GM19035 (cell line): ENCODE data around the gene LRRC59.

Source experiments
- ATAC-seq: cut with Tn5 transposase; IDR thresholded peaks from one replicate; pipeline ENCODE4 v1.9.1; 2021; ENCODE audit not compliant: unreplicated experiment

The LRRC59 gene

DNA sequence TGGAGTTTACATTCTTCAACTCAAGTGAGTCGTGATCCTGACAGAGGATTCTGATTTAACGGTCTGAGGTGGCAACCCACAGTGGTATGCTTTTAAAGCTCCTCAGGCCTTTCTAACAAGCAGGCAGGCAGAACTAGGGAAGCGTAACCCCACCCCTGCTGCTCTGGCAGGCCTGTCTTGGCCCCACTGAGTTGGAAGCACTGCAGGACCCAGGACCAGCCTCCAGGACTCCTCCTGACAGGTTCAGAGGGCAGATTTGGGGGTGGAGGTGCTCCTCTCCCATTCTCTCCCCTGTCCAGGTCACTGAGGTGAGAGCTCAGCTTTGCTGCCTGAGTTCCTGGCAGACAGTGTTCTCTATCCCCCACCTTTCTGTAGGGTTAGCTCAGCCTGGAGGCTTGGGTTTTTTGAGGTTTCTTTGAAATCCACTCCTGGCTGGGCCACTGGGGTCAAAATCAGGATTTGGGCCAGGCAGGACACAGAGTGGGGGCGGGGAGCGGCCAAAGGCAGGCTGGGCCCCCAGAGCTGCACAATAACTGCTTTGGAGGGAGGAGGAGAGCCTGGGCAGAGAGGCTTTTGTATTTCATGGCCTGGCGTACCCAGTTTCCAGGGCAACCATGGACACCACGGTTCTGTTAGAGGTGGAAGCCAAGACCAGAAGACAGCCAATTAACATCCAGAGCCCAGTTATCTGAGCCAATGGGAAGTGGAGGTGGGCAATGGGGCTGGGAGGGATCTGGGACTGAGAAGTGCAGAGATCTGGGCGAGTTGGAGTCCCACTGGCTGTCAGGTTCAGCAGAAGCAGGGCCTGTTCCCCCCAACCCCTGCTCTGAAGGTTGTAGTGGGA, 33.9 kb downstream of the LRRC59 start:
- ATAC-seq: no peak

DNA sequence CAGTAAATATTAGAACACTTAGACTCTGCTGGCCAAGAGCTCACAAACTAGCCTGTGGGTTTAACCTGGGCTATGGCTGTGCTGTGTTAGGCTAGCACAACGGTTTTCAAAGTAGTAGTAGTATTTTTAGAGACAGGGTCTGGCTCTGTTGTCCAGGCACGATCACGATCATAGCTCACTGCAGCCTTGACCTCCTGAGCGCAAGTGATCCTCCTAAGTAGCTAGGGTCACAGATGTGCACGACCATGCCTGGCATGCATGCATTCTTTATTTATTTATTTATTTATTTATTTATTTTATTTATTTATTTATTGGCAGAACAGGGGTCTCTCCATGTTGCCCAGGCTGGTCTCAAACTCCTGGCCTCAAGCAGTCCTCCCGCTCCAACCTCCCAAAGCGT, 34.7 kb downstream of the LRRC59 start:
- ATAC-seq: no peak

DNA sequence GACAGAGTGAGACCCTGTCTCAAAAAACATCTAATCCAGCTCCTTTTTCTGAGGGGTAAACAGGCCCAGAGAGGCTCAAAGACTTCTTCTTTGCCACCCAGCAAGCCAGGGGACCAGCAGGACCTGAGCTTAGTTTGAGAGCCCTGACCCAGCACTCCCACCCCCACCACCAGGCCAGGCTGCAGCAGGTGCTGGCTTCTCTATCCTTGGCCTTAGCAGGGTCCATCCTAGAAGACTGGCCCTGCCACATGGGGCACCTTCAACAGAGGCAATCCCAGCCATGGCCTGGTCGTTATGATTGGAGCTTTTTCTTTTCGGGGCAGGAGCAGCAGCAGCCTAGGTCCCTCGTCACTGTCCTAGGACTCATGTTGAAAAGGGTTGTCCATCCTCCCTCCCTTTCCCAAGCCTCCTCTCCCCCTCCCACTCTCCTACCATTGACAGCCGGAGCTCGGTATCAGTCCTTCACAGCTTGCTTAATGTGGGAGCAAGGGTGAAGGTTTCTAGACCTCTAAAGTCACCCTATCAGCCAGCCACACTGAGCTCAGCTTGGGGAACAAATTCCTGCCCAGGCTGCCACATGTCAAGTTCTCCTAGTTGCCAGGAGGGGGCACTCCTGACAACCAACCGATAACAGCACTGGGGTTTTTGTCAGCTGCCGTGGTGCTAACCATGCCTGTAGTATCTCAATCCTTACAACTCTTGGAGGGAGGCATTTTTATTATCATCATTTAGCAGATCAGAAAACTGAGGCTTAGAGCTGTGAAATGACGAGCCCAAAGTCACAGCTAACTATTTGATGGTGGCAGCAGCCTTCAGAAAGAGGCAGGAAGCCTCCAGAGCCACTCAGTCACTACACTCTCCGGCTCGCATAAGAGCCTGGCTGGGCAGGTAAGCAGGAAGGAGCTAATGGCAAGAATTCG, 35.5 kb downstream of the LRRC59 start:
- ATAC-seq: no peak

DNA sequence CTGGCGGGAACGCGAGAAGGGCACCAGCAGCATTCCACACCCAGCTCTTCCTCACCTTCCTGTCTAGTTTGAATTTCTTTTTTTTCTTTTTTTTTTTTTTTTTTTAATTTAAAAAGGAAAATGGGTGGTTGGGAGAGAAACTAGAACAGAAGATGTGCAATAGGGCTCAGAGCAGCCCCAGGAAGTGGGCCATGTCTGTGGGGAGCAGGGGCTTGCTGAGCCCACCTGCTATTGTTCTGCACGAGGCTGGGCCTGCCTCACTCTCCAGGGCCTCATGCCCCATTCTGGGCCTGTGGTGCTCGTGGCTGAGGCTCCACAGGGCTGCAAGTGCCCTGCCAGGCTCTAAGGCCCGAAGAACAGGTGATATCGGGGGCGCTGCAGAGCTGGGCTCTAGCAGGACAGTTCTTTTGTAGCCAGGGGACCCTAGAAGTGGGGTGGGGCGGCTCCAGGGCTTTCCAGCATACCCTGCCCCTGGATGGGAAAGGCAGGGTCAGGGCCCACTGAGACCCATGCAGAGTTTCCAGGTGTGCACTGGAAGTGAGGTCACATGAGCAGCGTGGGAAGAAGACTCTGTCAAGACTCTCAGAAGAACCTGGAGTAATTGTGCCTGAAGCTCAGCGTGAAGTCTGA, 36.7 kb downstream of the LRRC59 start:
- no peak for ATAC-seq

DNA sequence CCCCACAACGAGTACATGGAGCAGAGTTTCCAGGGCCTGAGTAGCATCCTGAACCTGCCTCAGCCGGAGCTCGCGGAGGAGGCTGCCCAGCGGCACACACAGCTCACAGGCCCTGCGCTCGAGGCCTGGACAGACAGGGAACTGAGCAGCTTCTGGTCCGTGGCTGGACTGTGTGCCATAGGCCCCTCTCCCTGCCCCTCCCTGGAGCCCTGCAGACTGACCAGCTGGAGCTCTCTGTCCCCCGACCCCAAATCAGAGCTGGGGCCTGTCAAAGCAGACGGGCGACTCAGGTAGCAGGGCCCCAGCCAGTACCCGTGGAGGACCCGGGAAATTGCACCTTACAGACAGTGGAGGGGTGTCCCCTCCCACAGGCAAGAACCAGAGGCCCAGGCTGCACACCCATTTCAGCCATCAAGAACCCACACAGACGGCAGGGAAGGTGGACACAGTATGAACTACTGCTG, 37.3 kb downstream of the LRRC59 start:
- ATAC-seq: no peak

DNA sequence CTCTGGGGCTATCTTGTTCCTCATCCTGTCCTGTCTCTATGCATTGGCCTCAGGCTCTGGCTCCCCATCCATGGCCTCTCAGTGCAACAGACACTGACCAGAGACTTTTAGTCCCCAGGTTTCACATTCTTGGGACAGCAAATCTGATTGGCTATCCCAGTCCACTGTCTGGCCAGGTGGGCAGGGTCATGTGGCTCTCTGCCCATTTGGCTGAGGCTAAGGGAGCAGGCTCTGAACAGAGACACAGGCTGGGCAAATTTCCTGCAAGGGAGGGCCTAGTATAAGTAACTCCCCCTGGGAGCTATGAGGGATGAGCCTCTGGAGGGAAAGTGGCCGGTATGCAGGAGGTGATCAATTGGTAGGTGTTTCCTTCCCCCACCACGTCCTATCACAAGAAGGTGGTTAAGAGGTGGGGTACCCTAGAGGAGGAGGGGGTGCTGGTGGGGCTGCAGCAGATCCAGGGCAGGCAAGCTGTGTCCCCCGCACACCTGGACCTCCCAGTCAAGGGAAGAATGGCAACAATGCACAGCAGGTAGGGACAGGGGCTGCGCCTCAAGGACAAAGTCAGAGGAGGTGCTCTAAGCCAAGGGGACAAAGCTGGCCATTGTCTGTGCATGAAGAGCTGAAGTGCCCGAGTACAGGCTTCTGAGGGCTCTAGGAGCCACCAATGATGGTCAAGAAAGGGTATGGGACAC, 38.2 kb downstream of the LRRC59 start:
- ATAC-seq: no peak

DNA sequence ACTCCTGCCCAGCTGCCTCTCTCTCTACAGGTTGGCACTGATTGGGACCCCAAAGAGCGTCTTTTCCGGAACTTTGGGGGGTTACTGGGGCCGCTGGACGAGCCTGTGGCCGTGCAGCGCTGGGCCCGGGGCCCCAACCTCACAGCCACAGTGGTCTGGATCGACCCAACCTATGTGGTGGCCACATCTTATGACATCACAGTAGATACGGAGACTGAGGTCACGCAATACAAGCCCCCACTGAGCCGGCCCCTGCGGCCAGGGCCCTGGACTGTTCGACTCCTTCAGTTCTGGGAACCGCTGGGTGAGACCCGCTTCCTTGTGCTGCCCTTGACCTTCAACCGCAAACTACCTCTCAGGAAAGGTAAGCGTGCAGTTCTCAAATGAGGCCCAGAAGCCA, 39.1 kb downstream of the LRRC59 start:
- ATAC-seq: no peak

DNA sequence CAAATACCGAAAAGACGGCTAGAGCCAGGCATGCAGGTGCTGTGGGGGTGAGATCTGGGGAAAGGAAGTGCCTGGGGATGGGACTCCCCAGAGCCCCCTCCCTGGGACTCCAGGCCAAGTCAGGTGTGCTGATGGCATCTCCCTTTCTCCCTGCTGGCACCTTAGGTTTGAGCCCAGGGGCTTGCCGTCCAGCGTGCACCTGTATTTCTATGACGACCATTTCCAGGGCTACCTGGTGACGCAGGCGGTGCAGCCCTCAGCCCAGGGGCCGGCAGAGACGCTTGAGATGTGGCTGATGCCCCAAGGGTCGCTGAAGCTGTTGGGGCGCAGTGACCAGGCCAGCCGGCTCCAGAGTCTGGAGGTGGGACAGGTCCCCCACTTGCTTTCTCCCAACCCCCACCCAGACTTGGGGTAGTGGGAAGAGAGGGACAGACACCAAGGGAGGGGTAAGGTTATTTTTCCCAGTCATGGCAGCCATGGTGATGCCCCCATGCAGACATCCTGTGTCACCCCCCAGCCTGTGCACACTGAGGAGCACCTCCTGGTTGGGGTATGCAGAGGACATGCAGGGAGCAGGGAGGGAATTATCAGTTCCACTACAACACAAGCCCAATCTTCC, 40.3 kb downstream of the LRRC59 start:
- no peak for ATAC-seq

DNA sequence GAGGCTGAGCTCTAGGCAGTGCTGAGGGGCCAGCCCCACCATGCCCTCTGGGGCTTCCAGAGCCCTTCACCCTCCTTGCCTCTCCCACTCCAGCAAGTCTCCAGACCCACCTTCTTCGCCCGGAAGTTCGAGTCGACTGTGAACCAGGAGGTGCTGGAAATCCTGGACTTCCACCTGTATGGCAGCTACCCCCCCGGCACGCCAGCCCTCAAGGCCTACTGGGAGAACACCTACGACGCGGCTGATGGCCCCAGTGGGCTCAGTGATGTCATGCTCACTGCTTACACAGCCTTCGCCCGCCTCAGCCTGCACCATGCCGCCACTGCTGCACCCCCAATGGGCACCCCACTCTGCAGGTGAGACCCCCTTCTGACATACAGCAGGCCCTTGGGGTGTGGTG, 40.9 kb downstream of the LRRC59 start:
- no peak for ATAC-seq

DNA sequence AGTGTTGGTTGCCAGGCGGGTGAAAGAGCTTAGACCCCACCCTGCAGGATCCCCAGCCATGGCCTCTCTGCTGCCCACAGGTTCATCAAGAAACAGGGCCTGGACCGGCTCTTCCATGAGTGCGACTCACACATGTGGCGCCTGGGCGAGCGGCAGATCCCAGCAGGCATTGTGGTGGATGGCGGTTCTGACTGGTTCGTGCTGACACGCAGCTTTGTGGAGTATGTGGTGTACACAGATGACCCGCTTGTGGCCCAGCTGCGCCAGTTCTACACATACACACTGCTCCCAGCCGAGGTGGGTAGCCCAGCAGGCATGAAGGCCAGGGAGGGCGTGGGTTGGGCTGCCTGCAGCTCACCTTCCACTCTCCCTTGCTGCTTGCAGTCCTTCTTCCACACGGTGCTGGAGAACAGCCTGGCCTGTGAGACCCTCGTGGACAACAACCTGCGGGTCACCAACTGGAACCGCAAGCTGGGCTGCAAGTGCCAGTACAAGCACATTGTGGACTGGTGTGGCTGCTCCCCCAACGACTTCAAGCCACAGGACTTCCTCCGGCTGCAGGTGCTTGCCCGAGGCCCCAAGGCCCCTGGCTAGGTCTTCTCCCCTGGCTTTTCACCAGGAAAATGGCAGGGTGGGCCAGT, 41.5 kb downstream of the LRRC59 start:
- ATAC-seq: no peak

DNA sequence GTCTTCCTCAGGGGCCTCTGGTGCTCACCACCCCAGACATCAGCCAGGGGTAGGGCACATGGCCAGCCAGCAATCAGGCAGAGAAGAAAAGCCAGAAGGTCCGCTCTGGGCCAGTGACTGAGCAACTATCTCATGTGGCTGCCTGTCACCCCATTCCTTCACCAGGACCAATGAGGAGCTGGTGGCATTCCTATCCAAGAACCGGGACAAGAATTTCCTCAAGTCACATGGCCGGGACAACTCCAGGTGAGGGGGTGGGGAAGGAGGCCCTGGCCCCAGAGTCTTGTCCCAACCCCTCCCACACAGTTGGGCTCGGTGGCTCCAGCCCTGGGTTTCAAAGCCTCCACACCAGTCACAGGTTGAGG, 42.0 kb downstream of the LRRC59 start:
- ATAC-seq: no peak

DNA sequence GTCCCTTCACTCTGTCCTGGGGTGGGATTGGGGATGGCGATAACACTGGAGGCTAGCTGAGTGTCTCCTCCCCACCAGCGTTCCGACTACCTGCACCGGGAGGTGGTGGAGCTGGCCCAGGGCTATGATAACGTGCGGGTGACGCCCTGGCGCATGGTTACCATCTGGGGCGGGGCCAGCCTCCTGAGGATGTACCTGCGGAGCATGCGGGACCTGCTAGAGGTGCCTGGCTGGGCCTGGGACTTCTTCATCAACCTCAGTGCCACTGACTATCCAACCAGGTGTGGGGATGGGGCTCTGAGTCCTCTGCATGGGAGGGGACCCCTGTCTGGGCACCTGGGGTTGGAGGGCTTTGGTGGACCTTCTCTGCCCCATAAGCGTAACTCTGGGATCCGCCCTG, 42.5 kb downstream of the LRRC59 start:
- no peak for ATAC-seq

DNA sequence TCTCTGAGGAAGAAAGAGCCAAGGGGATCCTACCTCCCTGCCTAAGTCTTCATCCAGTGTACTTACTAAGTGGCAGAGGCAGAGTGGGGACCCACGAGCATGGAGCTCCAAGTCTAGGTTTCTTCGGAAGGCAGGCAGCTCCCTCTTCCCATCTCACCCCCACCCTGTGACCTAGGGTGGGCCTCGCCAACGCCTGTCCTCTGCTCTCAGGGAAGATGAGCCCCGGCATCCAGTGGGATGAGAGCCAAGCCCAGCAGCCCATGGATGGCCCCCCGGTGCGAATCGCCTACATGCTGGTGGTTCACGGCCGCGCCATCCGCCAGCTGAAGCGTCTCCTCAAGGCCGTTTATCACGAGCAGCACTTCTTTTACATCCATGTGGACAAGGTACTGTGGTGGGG, 43.1 kb downstream of the LRRC59 start:
- ATAC-seq: no peak

DNA sequence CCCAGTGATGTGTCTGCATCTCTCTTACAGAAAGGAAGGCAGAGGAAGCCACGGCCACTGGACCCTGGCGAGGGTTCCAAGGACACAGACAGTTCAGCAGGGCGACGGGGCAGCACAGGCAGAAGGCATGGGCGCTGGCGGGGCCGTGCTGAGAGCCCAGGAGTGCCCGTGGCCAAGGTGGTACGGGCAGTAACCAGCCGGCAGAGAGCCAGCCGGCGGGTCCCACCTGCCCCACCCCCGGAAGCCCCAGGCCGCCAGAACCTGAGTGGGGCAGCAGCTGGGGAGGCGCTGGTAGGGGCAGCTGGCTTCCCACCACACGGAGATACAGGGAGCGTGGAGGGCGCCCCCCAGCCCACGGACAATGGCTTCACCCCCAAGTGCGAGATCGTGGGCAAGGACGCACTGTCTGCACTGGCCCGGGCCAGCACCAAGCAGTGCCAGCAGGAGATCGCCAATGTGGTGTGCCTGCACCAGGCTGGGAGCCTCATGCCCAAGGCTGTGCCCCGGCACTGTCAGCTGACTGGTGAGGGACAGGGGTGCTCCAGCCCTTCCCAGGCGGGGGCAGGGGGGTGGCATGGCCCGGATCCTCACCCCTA, 43.6 kb downstream of the LRRC59 start:
- ATAC-seq: no peak

DNA sequence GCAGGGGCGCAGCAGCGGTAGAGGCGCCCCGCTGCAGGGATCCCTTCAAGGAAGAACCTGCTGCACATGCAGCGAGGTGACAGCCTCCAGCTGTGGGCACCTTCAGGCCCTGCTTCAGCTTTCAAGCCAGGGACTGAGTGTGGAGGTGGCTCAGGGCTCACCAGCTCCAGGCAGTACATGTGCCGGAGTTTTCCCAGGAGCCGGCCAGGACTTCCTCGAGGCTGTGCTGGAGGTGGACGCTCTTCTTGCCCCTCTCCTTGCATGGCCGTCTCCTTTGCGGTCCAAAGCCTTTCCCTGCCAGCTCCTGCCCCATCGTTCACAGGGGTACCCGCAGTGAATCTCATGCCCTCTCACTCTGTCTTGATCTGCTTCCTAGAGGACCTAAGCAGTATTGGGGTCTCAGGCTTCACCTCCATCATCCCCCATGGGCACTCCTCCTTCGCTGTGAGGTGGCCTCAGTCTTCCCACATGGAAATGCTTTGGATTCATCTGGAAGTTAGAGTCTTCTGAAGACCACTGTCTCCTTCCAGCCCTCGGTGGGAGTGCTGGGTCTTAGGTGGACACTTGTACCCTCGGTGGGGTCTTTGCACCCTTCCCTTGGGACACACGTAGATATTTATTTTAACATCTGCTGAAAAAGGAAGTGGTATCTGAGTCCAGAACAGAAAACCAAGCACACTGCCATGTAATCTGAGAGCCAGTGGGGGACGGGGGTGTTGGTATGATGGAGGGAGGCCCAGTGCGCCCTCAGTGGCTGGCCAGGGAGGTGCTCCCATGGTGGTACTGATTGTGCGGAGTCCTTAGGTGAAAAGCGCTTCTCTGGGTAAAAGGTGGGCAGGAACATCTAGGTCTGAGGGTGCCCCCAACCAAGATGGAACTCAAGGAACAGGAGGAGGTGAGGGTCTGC, 44.4 kb downstream of the LRRC59 start:
- no peak for ATAC-seq

DNA sequence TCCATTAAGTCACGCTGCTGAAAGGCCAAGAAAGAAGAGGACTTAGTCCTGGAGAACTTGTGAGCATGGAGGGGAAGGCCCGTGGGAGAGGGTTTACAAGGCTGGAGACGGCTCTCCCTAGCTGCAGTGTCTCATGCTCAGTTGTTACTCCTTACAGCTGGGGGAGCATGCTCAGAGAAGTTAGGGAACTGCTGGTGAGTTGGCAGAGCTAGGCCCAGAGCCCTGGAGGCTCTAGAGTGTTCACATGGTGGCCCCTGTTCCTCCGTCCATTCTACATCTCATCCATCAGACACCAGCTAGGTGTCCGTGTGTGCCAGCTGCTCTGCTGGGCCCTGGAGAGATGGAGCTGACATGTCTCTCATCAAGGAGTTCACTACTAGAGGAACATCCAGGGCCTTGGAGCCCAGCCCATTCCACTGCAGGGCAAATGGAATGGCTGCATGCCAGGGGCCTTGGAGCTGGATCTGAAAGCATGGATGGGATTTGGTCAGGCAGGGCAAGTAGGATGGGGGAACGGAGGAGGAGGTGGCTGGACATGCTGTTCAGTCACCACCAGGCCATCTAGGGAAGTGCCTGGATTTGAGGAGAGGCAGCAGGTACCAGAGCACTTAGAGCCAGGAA, 45.1 kb downstream of the LRRC59 start:
- no peak for ATAC-seq

DNA sequence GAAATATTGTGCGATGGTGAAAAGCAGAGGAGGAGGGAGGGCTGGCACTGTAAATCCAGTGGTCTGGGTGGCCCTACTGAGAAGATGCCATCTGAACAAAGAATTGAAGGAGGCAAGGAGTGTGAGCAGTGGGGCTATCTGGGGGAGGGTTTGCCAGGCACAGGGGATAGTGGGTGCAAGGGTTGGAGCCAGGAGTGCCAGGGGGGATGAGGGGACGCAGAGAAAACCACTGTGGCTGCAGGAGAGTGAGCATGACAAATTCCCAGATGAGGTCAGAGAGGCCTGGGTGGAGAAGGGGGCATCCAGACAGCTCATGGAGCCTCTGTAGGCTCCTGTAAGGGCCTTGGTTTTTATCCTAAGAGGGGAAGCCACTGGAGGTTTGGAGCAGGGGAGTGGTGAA, 46.6 kb downstream of the LRRC59 start:
- no peak for ATAC-seq

DNA sequence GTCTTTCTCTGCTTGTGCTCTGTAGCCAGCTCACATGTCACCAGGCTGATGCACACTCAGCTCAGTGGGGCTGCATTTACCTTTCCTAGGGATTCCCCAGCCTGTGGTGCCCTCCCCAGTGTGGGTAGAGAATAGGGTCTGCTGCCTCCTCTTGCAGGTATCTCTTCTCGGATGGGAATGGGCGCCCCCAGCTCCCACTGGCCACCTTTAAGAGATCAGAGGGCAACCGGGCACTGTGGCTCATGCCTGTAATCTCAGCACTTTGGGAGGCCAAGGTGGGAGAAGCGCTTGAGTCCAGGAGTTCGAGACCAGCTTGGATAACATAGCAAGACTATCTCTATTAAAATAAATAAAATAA, 48.1 kb downstream of the LRRC59 start:
- no peak for ATAC-seq
